HL-60/S4 treated with retinoic acid at 250 ng/mL for 4 days and 3 days (cell line): ENCODE data around the gene ATP6AP1.

Experiments used
- in situ Hi-C: fragments of 300-500 bp; cut with MboI; formaldehyde crosslinking; loops from 2 replicates; pipeline ENCODE4 v1.7.0; 2022; ENCODE audit warnings: low sequenced_read_pairs

Gene ATP6AP1

DNA sequence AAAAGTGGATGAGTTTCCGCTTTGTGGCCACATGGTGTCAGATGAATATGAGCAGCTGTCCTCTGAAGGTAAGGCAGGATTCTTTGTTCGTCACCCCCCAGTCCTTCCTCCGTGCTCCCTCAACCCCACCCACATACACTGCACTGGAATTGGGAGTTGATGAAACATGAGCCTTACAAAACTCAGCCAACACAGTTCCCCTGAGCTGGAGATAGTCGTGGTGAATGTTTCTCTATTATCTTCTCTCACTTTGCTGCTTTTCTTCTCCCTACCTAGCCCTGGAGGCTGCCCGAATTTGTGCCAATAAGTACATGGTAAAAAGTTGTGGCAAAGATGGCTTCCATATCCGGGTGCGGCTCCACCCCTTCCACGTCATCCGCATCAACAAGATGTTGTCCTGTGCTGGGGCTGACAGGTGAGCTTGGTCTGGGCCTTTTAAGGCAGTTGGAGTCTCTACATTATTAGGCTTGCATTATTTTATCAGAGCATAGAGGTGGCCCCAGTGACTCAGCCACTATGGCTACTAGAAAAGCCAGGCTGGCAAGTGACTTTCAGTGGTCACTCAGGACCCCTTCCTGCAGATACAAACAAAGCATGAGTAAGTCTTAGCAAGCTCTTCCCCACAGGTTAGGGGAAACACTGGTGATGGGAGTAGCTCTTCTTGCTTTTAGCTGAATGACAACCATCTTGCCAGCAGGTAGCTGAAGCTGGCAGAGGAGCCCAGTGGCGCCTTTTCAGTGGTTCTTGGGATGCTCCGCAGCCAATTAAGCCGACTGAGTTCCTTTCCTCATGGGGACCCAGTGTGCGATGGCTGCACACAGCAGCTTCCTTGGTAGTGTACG, 28.7 kb upstream of the ATP6AP1 start:
- in situ Hi-C loops: loop anchor here (25.0 kb wide), 1 partner anchor 113 kb away; the partner anchor contains the start of gene FAM3A

DNA sequence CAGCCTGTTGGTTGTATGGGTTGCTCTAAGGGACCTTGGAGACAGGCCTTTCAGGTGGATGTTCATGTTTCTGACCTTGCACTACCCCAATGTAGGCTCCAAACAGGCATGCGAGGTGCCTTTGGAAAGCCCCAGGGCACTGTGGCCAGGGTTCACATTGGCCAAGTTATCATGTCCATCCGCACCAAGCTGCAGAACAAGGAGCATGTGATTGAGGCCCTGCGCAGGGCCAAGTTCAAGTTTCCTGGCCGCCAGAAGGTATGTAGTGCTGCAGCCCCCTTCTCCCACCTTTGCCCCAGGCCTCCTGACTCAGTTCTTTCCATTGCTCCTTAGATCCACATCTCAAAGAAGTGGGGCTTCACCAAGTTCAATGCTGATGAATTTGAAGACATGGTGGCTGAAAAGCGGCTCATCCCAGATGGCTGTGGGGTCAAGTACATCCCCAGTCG, 28.1 kb upstream of the ATP6AP1 start:
- in situ Hi-C loops: loop anchor here (25.0 kb wide), 1 partner anchor 112 kb away; the partner anchor contains the start of gene FAM3A

DNA sequence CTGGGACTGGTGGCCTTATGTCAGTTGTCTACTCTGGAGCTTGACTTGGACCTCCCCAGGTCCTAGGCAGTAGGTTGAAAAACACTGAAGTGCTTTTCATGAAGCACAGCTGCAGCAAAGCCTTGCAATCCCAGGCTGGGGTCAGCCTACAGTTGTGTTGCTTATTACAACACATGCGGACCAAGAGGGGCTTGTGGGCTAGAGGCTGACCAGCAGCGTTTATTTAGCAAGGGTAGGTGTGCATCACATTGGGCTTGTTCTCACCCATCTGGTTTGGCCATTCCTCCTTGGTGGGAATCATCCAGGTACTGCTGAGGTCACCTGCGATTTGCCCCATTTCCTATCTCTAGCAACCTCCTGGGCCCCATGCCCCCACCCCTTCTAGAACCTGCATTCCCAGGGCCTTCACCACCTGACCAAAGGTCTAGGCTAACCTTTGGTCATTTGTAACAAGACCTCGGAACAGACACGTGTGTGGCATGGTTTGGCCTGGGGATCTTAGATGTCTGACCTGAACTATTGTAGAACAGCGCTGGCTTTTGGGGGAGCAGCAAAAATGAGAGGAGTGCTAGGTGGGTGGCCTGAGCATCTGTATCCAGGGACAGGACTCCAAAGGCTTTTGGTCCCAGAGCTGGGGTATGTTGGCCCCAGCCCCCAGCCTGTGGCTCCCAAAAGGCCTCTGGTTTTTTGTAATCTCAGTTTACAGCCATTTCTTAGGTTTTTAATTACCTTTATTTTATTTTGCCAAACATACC, 27.3 kb upstream of the ATP6AP1 start:
- in situ Hi-C loops: loop anchor here (25.0 kb wide), 1 partner anchor 111 kb away; the partner anchor contains the start of gene FAM3A

- in situ Hi-C loops: loop anchor here (25.0 kb wide), 1 partner anchor 110 kb away; the partner anchor contains the start of gene FAM3A
Observed at GRCh38 chrX:154401918-154402621, 26.4 kb upstream of the ATP6AP1 start.

DNA sequence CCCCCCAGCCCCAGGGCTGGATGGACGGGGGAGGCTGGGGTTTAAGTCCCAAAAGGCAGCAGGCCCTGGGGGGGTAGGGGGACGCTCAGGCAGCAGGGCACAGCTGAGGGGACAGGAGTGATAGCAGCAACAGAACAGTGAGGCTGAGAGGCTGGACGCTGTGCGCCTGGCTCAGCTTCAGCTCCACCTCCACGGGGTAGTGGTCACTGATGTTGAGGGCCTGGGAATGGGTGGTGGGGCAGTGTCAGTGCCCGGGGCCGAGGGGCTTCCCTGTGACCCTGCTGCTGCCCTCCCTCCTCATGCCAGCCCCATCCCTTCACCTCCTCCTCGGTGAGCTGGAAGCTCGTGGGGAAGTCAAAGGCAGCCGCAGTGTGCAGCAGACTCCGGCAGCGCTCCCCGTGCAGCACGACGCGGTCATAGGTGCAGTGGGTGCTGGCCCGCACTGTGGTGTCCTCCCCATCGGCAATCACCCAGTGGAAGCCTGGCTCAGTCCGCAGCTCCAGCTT, 25.8 kb upstream of the ATP6AP1 start:
- in situ Hi-C loops: loop anchor here (25.0 kb wide), 1 partner anchor 110 kb away; the partner anchor contains the start of gene FAM3A

DNA sequence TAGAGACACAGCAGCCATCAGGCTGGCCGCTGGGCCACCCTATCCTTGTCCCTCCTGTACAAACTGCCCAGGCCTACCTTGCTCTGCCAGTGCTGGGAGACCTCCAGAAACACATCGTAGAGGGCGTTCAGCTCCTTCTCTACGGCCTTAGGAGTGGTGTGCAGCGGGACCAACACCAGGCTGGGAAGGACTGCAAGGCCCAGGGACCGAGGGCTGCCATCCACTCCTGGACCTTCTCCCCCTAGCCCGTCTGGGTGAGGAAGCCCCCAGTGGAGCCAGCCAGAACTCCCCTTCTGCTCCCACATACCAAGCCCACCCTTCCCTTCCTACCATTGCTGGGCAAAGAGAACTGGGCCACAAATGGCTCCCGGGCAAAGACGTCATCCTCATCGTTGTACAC, 25.3 kb upstream of the ATP6AP1 start:
- in situ Hi-C loops: loop anchor here (25.0 kb wide), 1 partner anchor 109 kb away; the partner anchor contains the start of gene FAM3A

DNA sequence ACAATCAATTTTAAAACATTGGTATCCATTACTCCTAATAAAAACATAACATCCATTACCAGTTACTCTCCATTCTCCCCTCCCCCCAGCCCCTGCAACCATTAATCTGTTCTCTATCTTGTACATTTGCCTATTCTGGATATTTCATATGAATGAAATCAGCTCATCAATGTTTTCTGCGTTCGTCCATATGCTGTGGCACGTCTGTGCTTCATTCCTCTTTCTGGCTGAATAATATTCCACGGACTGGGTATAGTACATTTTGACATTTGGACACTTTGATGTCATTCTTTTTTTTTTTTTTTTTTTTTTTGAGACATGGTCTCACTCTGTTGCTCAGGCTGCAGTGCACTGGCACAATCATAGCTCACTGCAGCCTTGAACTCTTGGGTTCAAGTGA, 24.6 kb upstream of the ATP6AP1 start:
- in situ Hi-C loops: loop anchor here (25.0 kb wide), 1 partner anchor 108 kb away; the partner anchor contains the start of gene FAM3A

- in situ Hi-C loops: loop anchor here (25.0 kb wide), 1 partner anchor 108 kb away; the partner anchor contains the start of gene FAM3A
Observed at GRCh38 chrX:154404625-154405192, 23.8 kb upstream of the ATP6AP1 start.

GRCh38 chrX:154408659-154409221, 19.7 kb upstream of the ATP6AP1 start:
- in situ Hi-C loops: loop anchor here (25.0 kb wide), 1 partner anchor 104 kb away; the partner anchor contains the start of gene FAM3A

GRCh38 chrX:154409222-154409871, 19.1 kb upstream of the ATP6AP1 start, which contains the start of gene DNASE1L1:
TSS of gene DNASE1L1 (minus strand) at chrX:154409254. CDS start at chrX:154405568, 3,686 bp downstream.
- in situ Hi-C loops: loop anchor here (25.0 kb wide), 1 partner anchor 103 kb away; the partner anchor contains the start of gene FAM3A

- in situ Hi-C loops: loop anchor here (25.0 kb wide), 1 partner anchor 100 kb away; the partner anchor contains the start of gene FAM3A
Observed at GRCh38 chrX:154411981-154412340, 16.5 kb upstream of the ATP6AP1 start.

GRCh38 chrX:154412468-154412867, 16.0 kb upstream of the ATP6AP1 start:
- in situ Hi-C loops: loop anchor here (25.0 kb wide), 1 partner anchor 100 kb away; the partner anchor contains the start of gene FAM3A

- in situ Hi-C loops: loop anchor here (25.0 kb wide), 1 partner anchor 99 kb away; the partner anchor contains the start of gene FAM3A
Observed at GRCh38 chrX:154413142-154413541, 15.3 kb upstream of the ATP6AP1 start.

DNA sequence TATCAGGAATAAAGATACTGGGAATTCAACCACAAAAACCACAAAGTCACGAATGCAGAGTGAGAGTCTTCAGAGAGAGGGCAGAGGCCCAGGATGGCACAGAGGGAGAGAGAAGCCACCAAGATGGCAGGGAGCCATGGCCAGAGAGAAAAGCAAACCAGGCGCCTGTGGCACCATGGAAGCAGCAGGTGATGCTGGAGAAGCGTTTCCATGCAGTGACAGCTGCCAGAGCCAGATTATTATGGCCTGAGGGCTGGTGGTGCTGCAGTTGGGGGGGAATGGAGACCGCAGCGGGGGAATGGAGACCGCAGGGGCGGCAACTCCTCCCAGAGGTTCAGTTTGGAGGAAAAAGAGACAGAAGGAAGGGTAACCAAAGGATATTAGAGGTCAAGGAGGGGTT, 11.3 kb upstream of the ATP6AP1 start:
- in situ Hi-C loops: loop anchor here (25.0 kb wide), 1 partner anchor 95 kb away; the partner anchor contains the start of gene FAM3A

DNA sequence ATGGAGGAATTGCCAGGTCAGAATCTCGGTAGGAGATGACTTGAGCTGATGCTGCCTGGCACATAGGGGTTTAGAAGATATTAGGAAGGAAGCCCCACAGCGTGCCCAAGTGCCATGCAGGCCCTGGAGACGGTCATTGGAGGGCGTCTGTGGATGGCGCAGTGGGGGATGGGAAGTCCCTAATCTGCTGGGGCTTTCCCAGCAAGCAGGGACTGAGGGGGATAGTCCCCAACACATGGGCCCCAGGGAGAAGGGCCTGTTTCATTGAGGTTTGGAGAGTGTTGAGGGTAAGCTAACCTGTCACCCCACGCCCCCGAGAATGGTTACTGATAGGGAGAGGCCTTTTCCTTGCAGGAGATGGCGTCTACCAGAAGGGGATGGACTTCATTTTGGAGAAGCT, 9.3 kb upstream of the ATP6AP1 start:
- in situ Hi-C loops: loop anchor here (25.0 kb wide), 1 partner anchor 93 kb away; the partner anchor contains the start of gene FAM3A

- in situ Hi-C loops: loop anchor here (25.0 kb wide), 1 partner anchor 92 kb away; the partner anchor contains the start of gene FAM3A
Observed at GRCh38 chrX:154419688-154420401, 8.6 kb upstream of the ATP6AP1 start.

DNA sequence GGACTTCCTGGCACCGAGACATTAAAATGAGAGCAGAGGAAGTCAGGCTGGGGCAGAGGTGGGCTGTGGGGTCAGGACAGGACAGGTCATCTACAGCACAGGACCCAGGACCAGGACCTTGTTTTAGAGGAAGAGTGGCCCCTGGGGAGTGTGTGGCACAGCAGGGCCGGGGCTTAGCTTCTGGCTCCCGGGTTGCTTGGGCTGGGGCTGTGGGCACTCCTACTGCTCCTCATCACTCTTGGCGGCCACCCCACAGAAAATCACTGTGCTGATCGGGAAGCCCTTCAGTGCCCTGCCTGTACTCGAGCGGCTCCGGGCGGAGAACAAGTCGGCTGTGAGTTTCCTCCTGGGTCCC, 8.1 kb upstream of the ATP6AP1 start:
- in situ Hi-C loops: loop anchor here (25.0 kb wide), 1 partner anchor 92 kb away; the partner anchor contains the start of gene FAM3A
